ENCODE results near the gene SLCO4A1.
"Not testable (repeated sequence)": the region's sequence is repeated elsewhere in the genome, so short reads cannot be mapped to it uniquely, and the experiment has no call there.

Gene SLCO4A1

DNA sequence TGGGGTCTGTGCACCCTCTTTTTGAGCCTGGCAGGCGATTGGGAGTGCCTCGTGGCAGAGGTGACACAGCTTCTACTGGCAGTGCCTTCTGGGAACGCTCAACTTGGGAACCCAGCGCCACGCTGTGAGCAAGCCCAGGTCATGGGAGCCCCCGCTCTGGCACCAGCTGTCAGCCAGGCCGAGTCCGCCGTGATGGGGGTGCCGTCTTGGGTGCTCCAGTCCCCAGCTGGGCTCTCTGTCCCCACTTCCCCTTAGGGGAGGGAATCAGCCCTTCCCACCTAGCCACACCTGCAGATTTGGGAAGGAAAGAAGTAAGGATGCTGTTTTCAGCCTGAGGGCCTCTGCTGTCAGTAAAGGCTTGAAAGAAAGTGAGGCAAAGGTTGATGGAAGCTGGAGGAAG is 35.4 kb downstream of the SLCO4A1 start:
- no peaks in the 10 kb centered on the region for H3K36me3 ChIP-seq
- H3K27me3 ChIP-seq = no peaks in the 10 kb centered on the region
- no peak for DNase-seq
- no peak overlapping the region for H3K4me3 ChIP-seq (ENCODE audit: low read depth, low read length)
- H3K9me3 ChIP-seq = no peaks in the 10 kb centered on the region
- no peak for TF ChIP-seq CTCF (IDR thresholded peaks at IDR 0.05; ENCODE audit: low read depth, low read length)
- H3K4me1 ChIP-seq = peaks cover 6% of the 10 kb centered on the region; the same call in 1 of the 2 replicates

DNA sequence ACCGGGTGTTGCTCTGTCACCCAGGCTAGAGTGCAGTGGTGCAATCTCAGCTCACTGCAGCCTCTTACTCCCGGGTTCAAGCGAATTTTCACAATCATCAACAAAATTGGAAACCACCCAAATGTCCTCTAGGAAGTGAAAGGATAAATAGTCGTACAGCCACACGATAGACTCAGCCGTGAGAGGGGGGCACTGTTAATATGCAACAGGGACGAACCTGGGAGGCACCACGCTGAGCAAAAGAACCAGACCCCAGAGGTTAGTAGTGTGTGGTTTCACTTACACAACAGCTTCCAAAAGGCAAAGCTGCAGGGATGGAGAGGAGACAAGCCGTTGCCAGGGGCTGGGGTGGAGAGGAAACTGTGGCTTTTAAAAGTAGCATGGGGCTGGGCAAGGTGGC is 36.2 kb downstream of the SLCO4A1 start:
- Histone ChIP-seq H3K4me3 (ENCODE audit: low read depth, low read length) (no peak overlapping the region), H3K36me3 (no peaks in the 10 kb centered on the region), H3K27me3 (no peaks in the 10 kb centered on the region), H3K4me1 (peaks cover 6% of the 10 kb centered on the region; the same call in 1 of the 2 replicates), H3K9me3 (no peaks in the 10 kb centered on the region)
- TF ChIP-seq CTCF (IDR thresholded peaks at IDR 0.05; ENCODE audit: low read depth, low read length) = no peak
- DNase-seq = no peak

DNA sequence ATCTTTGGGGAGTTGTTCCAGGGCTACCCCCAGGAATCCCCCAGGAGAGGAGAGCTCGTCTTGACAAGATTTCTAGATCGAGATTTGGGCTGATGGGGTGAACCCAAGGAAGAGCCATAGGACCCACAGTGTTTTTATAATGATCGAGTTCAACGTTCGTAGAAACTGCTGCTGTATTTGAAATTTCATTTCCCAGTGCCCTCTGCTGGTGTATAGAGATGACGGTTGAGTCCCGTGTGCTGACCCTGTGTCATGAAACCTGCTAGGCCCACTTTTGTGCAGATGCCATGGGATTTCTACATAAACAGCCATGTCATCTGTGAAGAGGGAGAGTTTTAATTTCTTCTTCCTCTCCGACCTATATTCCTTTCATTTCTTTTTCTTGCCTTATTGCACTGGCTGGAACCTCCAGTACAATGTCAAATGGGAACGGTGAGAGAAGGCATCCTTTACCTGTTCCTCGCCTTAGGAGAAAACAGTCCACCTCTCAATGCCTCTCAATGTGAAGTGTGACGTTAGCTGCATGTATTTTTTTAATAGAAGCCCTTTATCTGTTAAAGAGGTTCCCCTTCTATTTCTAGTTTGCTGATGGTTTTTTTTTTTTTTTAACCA is 37.8 kb downstream of the SLCO4A1 start:
- no peaks in the 10 kb centered on the region for H3K36me3 ChIP-seq
- TF ChIP-seq CTCF (IDR thresholded peaks at IDR 0.05; ENCODE audit: low read depth, low read length) = no peak
- no peak overlapping the region for H3K4me3 ChIP-seq (ENCODE audit: low read depth, low read length)
- no peaks in the 10 kb centered on the region for H3K9me3 ChIP-seq
- DNase-seq = no peak
- H3K27me3 ChIP-seq = no peaks in the 10 kb centered on the region
- H3K4me1 ChIP-seq = peaks cover 6% of the 10 kb centered on the region; the same call in 1 of the 2 replicates

DNA sequence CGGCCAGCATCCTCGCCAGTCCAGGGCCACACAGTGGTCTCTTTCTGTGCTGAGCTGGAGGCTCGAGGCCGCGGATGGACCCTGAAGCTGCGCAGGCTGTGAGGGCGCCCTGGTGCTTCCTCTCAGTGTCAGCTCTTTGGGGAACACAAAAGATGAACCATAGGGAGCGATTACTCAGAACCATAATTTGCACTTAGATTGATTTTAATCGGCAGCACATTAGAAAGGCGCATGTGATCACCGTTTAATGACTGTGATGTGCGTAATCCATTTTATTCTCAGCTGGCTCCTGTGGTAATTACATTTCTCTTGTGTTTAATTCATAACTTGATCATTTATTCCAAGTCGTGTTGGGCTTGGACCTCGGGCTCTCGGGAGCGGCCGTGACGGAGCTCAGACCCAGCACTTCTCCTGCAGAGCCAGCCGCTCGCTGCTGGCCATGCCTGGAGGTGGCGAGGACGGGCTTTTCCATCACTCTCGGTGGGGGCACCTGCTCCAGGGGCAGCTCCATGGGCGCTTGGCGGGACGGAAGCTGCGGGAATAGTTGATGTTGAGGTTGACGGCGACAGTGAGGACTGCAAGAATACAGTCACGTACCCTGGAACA is 40.7 kb downstream of the SLCO4A1 start:
- H3K9me3 ChIP-seq = no peaks in the 10 kb centered on the region
- DNase-seq = no peak
- no peak for TF ChIP-seq CTCF (IDR thresholded peaks at IDR 0.05; ENCODE audit: low read depth, low read length)
- H3K4me3 ChIP-seq (ENCODE audit: low read depth, low read length) = no peak overlapping the region
- no peaks in the 10 kb centered on the region for H3K36me3 ChIP-seq
- no peaks in the 10 kb centered on the region for H3K27me3 ChIP-seq
- peaks cover 6% of the 10 kb centered on the region; the same call in 1 of the 2 replicates for H3K4me1 ChIP-seq

- not testable (repeated sequence) for H3K27me3 ChIP-seq; DNase-seq; H3K9me3 ChIP-seq; H3K4me1 ChIP-seq; H3K36me3 ChIP-seq; H3K4me3 ChIP-seq (ENCODE audit: low read depth, low read length)
Measured at GRCh38 chr20:62683660-62684322, 41.5 kb downstream of the SLCO4A1 start.

GRCh38 chr20:62684981-62685380 is 42.7 kb downstream of the SLCO4A1 start:
- Histone ChIP-seq H3K36me3 (no peaks in the 10 kb centered on the region), H3K4me3 (ENCODE audit: low read depth, low read length) (no peak overlapping the region), H3K9me3 (no peaks in the 10 kb centered on the region), H3K4me1 (peaks cover 6% of the 10 kb centered on the region; the same call in 1 of the 2 replicates), H3K27me3 (no peaks in the 10 kb centered on the region)
- no peak for TF ChIP-seq CTCF (IDR thresholded peaks at IDR 0.05; ENCODE audit: low read depth, low read length)
- DNase-seq = no peak
